Cardiac muscle cell (in vitro differentiated cells and primary cell): ENCODE measurements around the gene DPH1. TPM values are rescaled to one million over a fixed set of nuclear protein-coding genes. Genes with fewer than 3 reads are reported as not detected.

Source experiments
- DNase-seq, 2 donors: peaks; one replicate each; pipeline versions ENCODE4 v3.0.0 to v3.0.0-alpha.2; 2010 to 2017; ENCODE audit warnings: low read depth in 1 of 2, low spot score in 1 of 2
- H3K27ac ChIP-seq: fragments of 200-600 bp; sonication (generic); 2 replicates; pipeline ENCODE4 v1.5.1; 2016
- H3K27me3 ChIP-seq: fragments of 200-600 bp; sonication (generic); 2 replicates; pipeline ENCODE4 v1.6.0; 2016; ENCODE audit warnings: control low read depth
- H3K36me3 ChIP-seq: fragments of 200-600 bp; sonication (generic); 2 replicates; pipeline ENCODE4 v1.5.1; 2016; ENCODE audit warnings: control low read depth
- H3K4me1 ChIP-seq: fragments of 200-600 bp; sonication (generic); 2 replicates; pipeline ENCODE4 v1.8.1; 2017; ENCODE audit warnings: low read depth, mild to moderate bottlenecking, mixed run types
- H3K4me3 ChIP-seq: fragments of 200-600 bp; sonication (generic); 2 replicates; pipeline ENCODE4 v1.5.1; 2016; ENCODE audit warnings: mild to moderate bottlenecking
- H3K9me3 ChIP-seq: fragments of 200-600 bp; sonication (generic); 2 replicates; pipeline ENCODE4 v1.5.1; 2017; ENCODE audit warnings: low read depth, mild to moderate bottlenecking, control low read depth
- CTCF ChIP-seq: IDR thresholded peaks from 2 replicates; pipeline ENCODE4 v1.5.1; 2012; ENCODE audit warnings: low read depth, mild to moderate bottlenecking, low read length
- polyA plus RNA-seq: library from polyadenylated mRNA; unstranded; fragments of >200 nt; fragmentation: Nextera tagmentation; extraction: Ambion mirVana; gene quantifications from 2 replicates; pipeline ENCODE4 v1.2.1, GENCODE V29; 2016
- total RNA-seq: library from RNA; depleted of rRNA; stranded (reverse); fragments of >200 nt; gene quantifications from 2 replicates; pipeline ENCODE4 v1.2.3, GENCODE V29; 2016

Gene DPH1
- total and polyA plus RNA-seq, 2 experiments from 2014 or later: 59.5 to 88.6 TPM

- no peak overlapping the region for H3K27ac ChIP-seq
- H3K4me1 ChIP-seq: peaks cover 16% of the 10 kb centered on the region
- no peaks in the 10 kb centered on the region for H3K36me3 ChIP-seq
- no peak for TF ChIP-seq CTCF
- no peak overlapping the region for H3K4me3 ChIP-seq
- no peaks in the 10 kb centered on the region for H3K9me3 ChIP-seq
- no peak for DNase-seq
- H3K27me3 ChIP-seq: no peaks in the 10 kb centered on the region
These were observed 41.1 kb downstream of the DPH1 start for GRCh38 chr17:2071024-2071385.

GRCh38 chr17:2071455-2072281 is 41.7 kb downstream of the DPH1 start:
- Histone ChIP-seq H3K4me1 (peaks cover 23% of the 10 kb centered on the region), H3K9me3 (no peaks in the 10 kb centered on the region), H3K27ac (no peak overlapping the region), H3K36me3 (no peaks in the 10 kb centered on the region), H3K4me3 (no peak overlapping the region), H3K27me3 (no peaks in the 10 kb centered on the region)
- TF ChIP-seq CTCF: no peak
- DNase-seq: peak in 1 of 2 donors; percentile 80

- peak overlapping the region; percentile 85 for H3K27ac ChIP-seq
- H3K4me1 ChIP-seq: peaks cover 35% of the 10 kb centered on the region
- TF ChIP-seq CTCF: no peak
- no peaks in the 10 kb centered on the region for H3K27me3 ChIP-seq
- H3K36me3 ChIP-seq: peaks cover 8% of the 10 kb centered on the region
- H3K9me3 ChIP-seq: no peaks in the 10 kb centered on the region
- no peak overlapping the region for H3K4me3 ChIP-seq
- DNase-seq: no peak
These were observed 45.0 kb downstream of the DPH1 start for GRCh38 chr17:2074919-2075318.

GRCh38 chr17:2075336-2076086 is 45.6 kb downstream of the DPH1 start:
- Histone ChIP-seq H3K36me3 (peaks cover 12% of the 10 kb centered on the region), H3K4me3 (no peak overlapping the region), H3K27me3 (no peaks in the 10 kb centered on the region), H3K27ac (peak overlapping the region; percentile 85), H3K4me1 (peaks cover 35% of the 10 kb centered on the region), H3K9me3 (no peaks in the 10 kb centered on the region)
- DNase-seq: peak; percentile 39 to 74
- peak; percentile 11 for TF ChIP-seq CTCF

- H3K27ac ChIP-seq: peak overlapping the region; percentile 85
- peaks cover 14% of the 10 kb centered on the region for H3K36me3 ChIP-seq
These were observed 46.4 kb downstream of the DPH1 start for GRCh38 chr17:2076087-2076984.

More at GRCh38 chr17:2076087-2076984, 46.4 kb downstream of the DPH1 start:
- peaks cover 35% of the 10 kb centered on the region for H3K4me1 ChIP-seq
- DNase-seq: peak in 1 of 2 donors; percentile 37
- TF ChIP-seq CTCF: no peak
- no peaks in the 10 kb centered on the region for H3K27me3 ChIP-seq
- H3K4me3 ChIP-seq: no peak overlapping the region
- H3K9me3 ChIP-seq: no peaks in the 10 kb centered on the region
